Measurements from ENCODE around the gene CUL4A.
A peak's percentile ranks its signal among the peaks of the same experiment; 100 is the strongest.
"Not testable (repeated sequence)": the region's sequence is repeated elsewhere in the genome, so short reads cannot be mapped to it uniquely, and the experiment has no call there.

Gene CUL4A

GRCh38 chr13:113258321-113259054, 49.1 kb downstream of the CUL4A start:
- no peaks in the 10 kb centered on the region for H3K27me3 Mint-ChIP-seq
- no peak overlapping the region for H3K27ac Mint-ChIP-seq
- CTCF ChIA-PET: interaction anchor here (0.7 kb wide), 1 partner anchor 11 kb away, joined by 3 read pairs; no protein-coding TSS in a partner anchor
- no peak overlapping the region for H3K4me3 Mint-ChIP-seq
- no peaks in the 10 kb centered on the region for H3K9me3 Mint-ChIP-seq
- no peaks in the 10 kb centered on the region for H3K4me1 Mint-ChIP-seq
- DNase-seq: no peak
- peaks cover 52% of the 10 kb centered on the region for H3K36me3 Mint-ChIP-seq

GRCh38 chr13:113260996-113261395, 51.6 kb downstream of the CUL4A start:
- Mint-ChIP-seq H3K4me1 (no peaks in the 10 kb centered on the region), H3K4me3 (no peak overlapping the region), H3K36me3 (peaks cover 47% of the 10 kb centered on the region), H3K27ac (no peak overlapping the region), H3K27me3 (no peaks in the 10 kb centered on the region), H3K9me3 (no peaks in the 10 kb centered on the region)
- CTCF ChIA-PET: no interaction called here
- no peak for DNase-seq

GRCh38 chr13:113263016-113263415, 53.6 kb downstream of the CUL4A start:
- CTCF ChIA-PET: not testable (repeated sequence)

GRCh38 chr13:113267642-113268405, 58.4 kb downstream of the CUL4A start:
- Mint-ChIP-seq H3K27me3 (no peaks in the 10 kb centered on the region), H3K36me3 (peaks cover 12% of the 10 kb centered on the region), H3K4me3 (no peak overlapping the region), H3K9me3 (no peaks in the 10 kb centered on the region), H3K27ac (peak overlapping the region; percentile 57), H3K4me1 (no peaks in the 10 kb centered on the region)
- CTCF ChIA-PET: no interaction called here
- no peak for DNase-seq

More at GRCh38 chr13:113263016-113263415, 53.6 kb downstream of the CUL4A start:
- H3K27ac Mint-ChIP-seq, H3K4me3 Mint-ChIP-seq, H3K9me3 Mint-ChIP-seq, H3K27me3 Mint-ChIP-seq, DNase-seq, H3K4me1 Mint-ChIP-seq: not testable (repeated sequence)
- peaks cover 32% of the 10 kb centered on the region for H3K36me3 Mint-ChIP-seq

GRCh38 chr13:113272031-113272430, 62.6 kb downstream of the CUL4A start:
- Mint-ChIP-seq H3K4me1 (peaks cover 7% of the 10 kb centered on the region), H3K27me3 (peaks cover 9% of the 10 kb centered on the region)
- CTCF ChIA-PET: interaction anchor here (1.0 kb wide), 1 partner anchor 19 kb away, joined by 3 read pairs; no protein-coding TSS in a partner anchor

GRCh38 chr13:113272701-113273181, 63.3 kb downstream of the CUL4A start:
- CTCF ChIA-PET: no interaction called here
- Mint-ChIP-seq H3K27me3 (peaks cover 9% of the 10 kb centered on the region), H3K4me1 (peaks cover 7% of the 10 kb centered on the region), H3K4me3 (no peak overlapping the region), H3K9me3 (no peaks in the 10 kb centered on the region), H3K27ac (no peak overlapping the region), H3K36me3 (peaks cover 1% of the 10 kb centered on the region)
- DNase-seq: no peak

More at GRCh38 chr13:113272031-113272430, 62.6 kb downstream of the CUL4A start:
- H3K27ac Mint-ChIP-seq: no peak overlapping the region
- H3K9me3 Mint-ChIP-seq: no peaks in the 10 kb centered on the region
- no peak for DNase-seq
- no peak overlapping the region for H3K4me3 Mint-ChIP-seq
- peaks cover 1% of the 10 kb centered on the region for H3K36me3 Mint-ChIP-seq

- DNase-seq: no peak
- peaks cover 7% of the 10 kb centered on the region for H3K4me1 Mint-ChIP-seq
- H3K27ac Mint-ChIP-seq: no peak overlapping the region
- H3K27me3 Mint-ChIP-seq: peaks cover 9% of the 10 kb centered on the region
- CTCF ChIA-PET: no interaction called here
- H3K36me3 Mint-ChIP-seq: peaks cover under 1% of the 10 kb centered on the region
- H3K9me3 Mint-ChIP-seq: no peaks in the 10 kb centered on the region
- no peak overlapping the region for H3K4me3 Mint-ChIP-seq
Observed at GRCh38 chr13:113273321-113273720, 63.9 kb downstream of the CUL4A start.

GRCh38 chr13:113273851-113274590, 64.6 kb downstream of the CUL4A start:
- Mint-ChIP-seq H3K9me3 (peaks cover 6% of the 10 kb centered on the region), H3K27ac (no peak overlapping the region), H3K4me3 (no peak overlapping the region), H3K36me3 (no peaks in the 10 kb centered on the region), H3K4me1 (peaks cover 7% of the 10 kb centered on the region), H3K27me3 (peaks cover 9% of the 10 kb centered on the region)
- CTCF ChIA-PET: interaction anchor here (1.0 to 1.1 kb wide), 3 partner anchors 117 to 304 kb away, joined by 3 to 4 read pairs (median 3); no protein-coding TSS in a partner anchor
- DNase-seq: no peak

GRCh38 chr13:113274721-113275120, 65.3 kb downstream of the CUL4A start:
- CTCF ChIA-PET: interaction anchor here (1.0 to 1.1 kb wide), 3 partner anchors 116 to 305 kb away, joined by 3 to 4 read pairs (median 3); no protein-coding TSS in a partner anchor
- peaks cover 9% of the 10 kb centered on the region for H3K27me3 Mint-ChIP-seq
- H3K36me3 Mint-ChIP-seq: no peaks in the 10 kb centered on the region
- H3K9me3 Mint-ChIP-seq: peaks cover 7% of the 10 kb centered on the region
- DNase-seq: no peak
- no peak overlapping the region for H3K4me3 Mint-ChIP-seq
- H3K4me1 Mint-ChIP-seq: peaks cover 7% of the 10 kb centered on the region
- H3K27ac Mint-ChIP-seq: no peak overlapping the region

GRCh38 chr13:113275387-113275786, 66.0 kb downstream of the CUL4A start:
- peaks cover 7% of the 10 kb centered on the region for H3K9me3 Mint-ChIP-seq
- no peak overlapping the region for H3K4me3 Mint-ChIP-seq
- H3K36me3 Mint-ChIP-seq: no peaks in the 10 kb centered on the region
- peaks cover 11% of the 10 kb centered on the region for H3K27me3 Mint-ChIP-seq
- peak; percentile 62 for DNase-seq
- peaks cover 7% of the 10 kb centered on the region for H3K4me1 Mint-ChIP-seq
- H3K27ac Mint-ChIP-seq: no peak overlapping the region
- CTCF ChIA-PET: no interaction called here

GRCh38 chr13:113280126-113280525, 70.7 kb downstream of the CUL4A start:
- H3K27ac Mint-ChIP-seq: no peak overlapping the region
- CTCF ChIA-PET: no interaction called here
- H3K36me3 Mint-ChIP-seq: no peaks in the 10 kb centered on the region
- H3K9me3 Mint-ChIP-seq: peaks cover 7% of the 10 kb centered on the region
- DNase-seq: no peak
- H3K4me3 Mint-ChIP-seq: no peak overlapping the region
- H3K4me1 Mint-ChIP-seq: peaks cover 4% of the 10 kb centered on the region
- peaks cover 11% of the 10 kb centered on the region for H3K27me3 Mint-ChIP-seq

- CTCF ChIA-PET: no interaction called here
- Mint-ChIP-seq H3K4me1 (no peaks in the 10 kb centered on the region), H3K27ac (no peak overlapping the region), H3K36me3 (no peaks in the 10 kb centered on the region), H3K9me3 (peaks cover 3% of the 10 kb centered on the region), H3K27me3 (peaks cover 24% of the 10 kb centered on the region), H3K4me3 (no peak overlapping the region)
- DNase-seq: no peak
Observed at GRCh38 chr13:113283904-113284303, 74.5 kb downstream of the CUL4A start.

GRCh38 chr13:113288880-113289279, 79.5 kb downstream of the CUL4A start:
- H3K9me3 Mint-ChIP-seq: no peaks in the 10 kb centered on the region
- H3K27ac Mint-ChIP-seq: no peak overlapping the region
- no peak overlapping the region for H3K4me3 Mint-ChIP-seq
- peaks cover 13% of the 10 kb centered on the region for H3K4me1 Mint-ChIP-seq
- DNase-seq: no peak
- CTCF ChIA-PET: no interaction called here
- peaks cover 61% of the 10 kb centered on the region for H3K27me3 Mint-ChIP-seq
- H3K36me3 Mint-ChIP-seq: no peaks in the 10 kb centered on the region

- no peak overlapping the region for H3K27ac Mint-ChIP-seq
- H3K27me3 Mint-ChIP-seq: peaks cover 71% of the 10 kb centered on the region
- CTCF ChIA-PET: no interaction called here
- DNase-seq: no peak
- no peaks in the 10 kb centered on the region for H3K9me3 Mint-ChIP-seq
- no peak overlapping the region for H3K4me3 Mint-ChIP-seq
- peaks cover 13% of the 10 kb centered on the region for H3K4me1 Mint-ChIP-seq
- no peaks in the 10 kb centered on the region for H3K36me3 Mint-ChIP-seq
Observed at GRCh38 chr13:113291129-113291528, 81.7 kb downstream of the CUL4A start.

All from activated naive CD4-positive, alpha-beta T cell treated with anti-CD3 and anti-CD28 coated beads, Interleukin-2, amount 10 ng/mL, durations not matched to agents 7 days and 5 days (primary cell).